Stomach (tissue), 9 donors: ENCODE measurements around the gene LITAF. TPM values are rescaled to one million over a fixed set of nuclear protein-coding genes. Genes with fewer than 3 reads are reported as not detected.
"Not testable (repeated sequence)": the region's sequence is repeated elsewhere in the genome, so short reads cannot be mapped to it uniquely, and the experiment has no call there.

Source experiments
- DNase-seq, 2 donors: peaks; one replicate each; pipeline versions ENCODE4 v3.0.0 to v3.0.0-alpha.2; 2013 to 2019
- H3K27ac ChIP-seq, 5 donors: fragments of 200-600 bp in 4 of 5; sonication (generic) in 4 of 5; one replicate each; pipeline ENCODE4 v1.5.1; 2013 to 2019; ENCODE audit warnings: mild to moderate bottlenecking in 1 of 5, moderate library complexity in 1 of 5
- H3K27me3 ChIP-seq, 3 donors: fragments of 200-600 bp; sonication (generic); one replicate each; pipeline ENCODE4 v1.5.1; 2017 to 2019; ENCODE audit warnings: mixed run types in 1 of 3
- H3K36me3 ChIP-seq, 4 donors: fragments of 200-600 bp; sonication (generic); 1 replicate in 3 of 4; 2 replicates in 1 of 4; pipeline ENCODE4 v1.5.1; 2016 to 2019
- H3K4me1 ChIP-seq, 4 donors: fragments of 200-600 bp; sonication (generic); one replicate each; pipeline ENCODE4 v1.5.1; 2016 to 2019
- H3K4me3 ChIP-seq, 4 donors: fragments of 200-600 bp; sonication (generic) in 3 of 4; one replicate each; pipeline ENCODE4 v1.5.1; 2016 to 2019; ENCODE audit warnings: mild to moderate bottlenecking in 1 of 4
- H3K9me3 ChIP-seq, 4 donors: fragments of 200-600 bp; sonication (generic); one replicate each; pipeline ENCODE4 v1.5.1; 2016 to 2019
- EP300 ChIP-seq: sonication (generic); formaldehyde crosslinking; IDR thresholded peaks from one replicate; pipeline ENCODE4 v1.6.1; 2017; ENCODE audit warnings: antibody characterized with exemption
- POLR2A ChIP-seq, 4 donors: fragments of 450-650 bp; IDR thresholded peaks; one replicate each; pipeline ENCODE4 v1.6.1; 2016; ENCODE audit warnings: antibody characterized with exemption in 4 of 4, control low read depth in 2 of 4, mild to moderate bottlenecking in 1 of 4, moderate library complexity in 1 of 4
- POLR2AphosphoS5 ChIP-seq, 3 donors: sonication (generic); formaldehyde crosslinking; IDR thresholded peaks; one replicate each; pipeline ENCODE4 v1.6.1; 2016; ENCODE audit warnings: antibody characterized with exemption in 3 of 3
- WGBS, 5 donors: extraction: QIAGEN DNeasy Blood & Tissue Kit in 3 of 5; methylation state at CpG; one replicate each; pipeline versions ENCODE4 v1.1.5 to v1.1.7; 2013 to 2018; 5-methylcytosine and 5-hydroxymethylcytosine counted together
- intact Hi-C: fragments of 100-400 bp; cut with DNase I; formaldehyde crosslinking; loops from one replicate; pipeline ENCODE4 v1.15.1; 2023; ENCODE audit warnings: low total_unique reads
- polyA plus RNA-seq, 3 donors: library from polyadenylated mRNA; stranded (reverse); fragments of 200-250 nt; gene quantifications; one replicate each; pipeline ENCODE4 v1.2.3, GENCODE V29; 2013
- total RNA-seq, 5 donors: library from RNA; depleted of rRNA; stranded (reverse); fragments of >200 nt; gene quantifications; one replicate each; pipeline versions ENCODE4 v1.1.0 to v1.2.3, GENCODE V29; 2014 to 2016
- TF ChIP-seq, protein P1 (sequence below), 7 experiments: fragments of 450-650 bp in 4 of 7; fragments of 200-600 bp in 3 of 7; sonication (generic) in 3 of 7; IDR thresholded peaks; one replicate each; pipeline ENCODE4 v1.5.1; 2016 to 2019; ENCODE audit warnings: antibody characterized with exemption in 7 of 7, control low read depth in 2 of 7, mild to moderate bottlenecking in 1 of 7
- donor health status: healthy with polysubstance abuse.
- donor health status: Bipolar disorder and iron deficiency.
- donor health status: healthy.

LITAF gene
- total and polyA plus RNA-seq, 8 donors = 9.8 to 211 (median 60.2) TPM

GRCh38 chr16:11609474-11610120 lies 22.9 kb upstream of the LITAF start:
- Histone ChIP-seq H3K4me1 (peaks cover 14 to 35% (median 23%) of the 10 kb centered on the region in 4 donors), H3K4me3 (no peak overlapping the region), H3K27ac (no peak overlapping the region), H3K27me3 (no peaks in the 10 kb centered on the region), H3K9me3 (no peaks in the 10 kb centered on the region), H3K36me3 (no peaks in the 10 kb centered on the region)
- intact Hi-C loops = no loop called here
- 68 to 77% (median 74%) methylated on average over 14 of the region's 14 CpGs for WGBS, 5 donors
- no peak for DNase-seq
- TF ChIP-seq EP300 (no peak), POLR2A (IDR thresholded peaks at IDR 0.05) (no peak), POLR2AphosphoS5 (IDR thresholded peaks at IDR 0.05) (no peak)
- TF ChIP-seq, protein P1, sequence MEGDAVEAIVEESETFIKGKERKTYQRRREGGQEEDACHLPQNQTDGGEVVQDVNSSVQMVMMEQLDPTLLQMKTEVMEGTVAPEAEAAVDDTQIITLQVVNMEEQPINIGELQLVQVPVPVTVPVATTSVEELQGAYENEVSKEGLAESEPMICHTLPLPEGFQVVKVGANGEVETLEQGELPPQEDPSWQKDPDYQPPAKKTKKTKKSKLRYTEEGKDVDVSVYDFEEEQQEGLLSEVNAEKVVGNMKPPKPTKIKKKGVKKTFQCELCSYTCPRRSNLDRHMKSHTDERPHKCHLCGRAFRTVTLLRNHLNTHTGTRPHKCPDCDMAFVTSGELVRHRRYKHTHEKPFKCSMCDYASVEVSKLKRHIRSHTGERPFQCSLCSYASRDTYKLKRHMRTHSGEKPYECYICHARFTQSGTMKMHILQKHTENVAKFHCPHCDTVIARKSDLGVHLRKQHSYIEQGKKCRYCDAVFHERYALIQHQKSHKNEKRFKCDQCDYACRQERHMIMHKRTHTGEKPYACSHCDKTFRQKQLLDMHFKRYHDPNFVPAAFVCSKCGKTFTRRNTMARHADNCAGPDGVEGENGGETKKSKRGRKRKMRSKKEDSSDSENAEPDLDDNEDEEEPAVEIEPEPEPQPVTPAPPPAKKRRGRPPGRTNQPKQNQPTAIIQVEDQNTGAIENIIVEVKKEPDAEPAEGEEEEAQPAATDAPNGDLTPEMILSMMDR (IDR thresholded peaks at IDR 0.05) = no peak

GRCh38 chr16:11605891-11606290 lies 19.2 kb upstream of the LITAF start:
- Histone ChIP-seq H3K9me3 (no peaks in the 10 kb centered on the region), H3K27me3 (no peaks in the 10 kb centered on the region), H3K27ac (peak overlapping the region in 2 of 5 donors; percentile 65 to 67), H3K36me3 (no peaks in the 10 kb centered on the region), H3K4me3 (no peak overlapping the region), H3K4me1 (peaks cover 0 to 23% (median 0%) of the 10 kb centered on the region in 4 donors)
- intact Hi-C loops = no loop called here
- WGBS, 5 donors = 86 to 98% (median 94%) methylated on average over 5 of the region's 5 CpGs
- no peak for DNase-seq
- TF ChIP-seq POLR2AphosphoS5 (IDR thresholded peaks at IDR 0.05) (no peak), POLR2A (IDR thresholded peaks at IDR 0.05) (no peak), EP300 (no peak)
- TF ChIP-seq, protein P1 (IDR thresholded peaks at IDR 0.05) = no peak

GRCh38 chr16:11605564-11605886 lies 18.8 kb upstream of the LITAF start:
- Histone ChIP-seq H3K9me3 (no peaks in the 10 kb centered on the region), H3K4me1 (peaks cover 0 to 23% (median 0%) of the 10 kb centered on the region in 4 donors), H3K4me3 (no peak overlapping the region), H3K27me3 (no peaks in the 10 kb centered on the region), H3K27ac (peak overlapping the region in 4 of 5 donors; percentile 33 to 79 (median 66)), H3K36me3 (no peaks in the 10 kb centered on the region)
- intact Hi-C loops = no loop called here
- 82 to 94% (median 88%) methylated on average over 8 of the region's 8 CpGs for WGBS, 5 donors
- TF ChIP-seq POLR2A (IDR thresholded peaks at IDR 0.05) = no peak
- TF ChIP-seq, protein P1 (IDR thresholded peaks at IDR 0.05) = no peak
- no peak for TF ChIP-seq POLR2AphosphoS5 (IDR thresholded peaks at IDR 0.05)
- TF ChIP-seq EP300 = no peak
- DNase-seq = no peak

GRCh38 chr16:11604783-11605563 lies 18.3 kb upstream of the LITAF start:
- no peaks in the 10 kb centered on the region for H3K9me3 ChIP-seq
- H3K4me1 ChIP-seq = peaks cover 0 to 23% (median 0%) of the 10 kb centered on the region in 4 donors
- TF ChIP-seq, protein P1 (IDR thresholded peaks at IDR 0.05) = no peak
- peak; percentile 25 to 73 (median 39) for TF ChIP-seq POLR2AphosphoS5 (IDR thresholded peaks at IDR 0.05)
- peak; percentile 44 for TF ChIP-seq EP300
- no peak for TF ChIP-seq POLR2A (IDR thresholded peaks at IDR 0.05)
- intact Hi-C loops = no loop called here
- WGBS, 5 donors = 56 to 70% (median 69%) methylated on average over 17 to 21 of the region's 21 CpGs
- peak in 1 of 2 donors; percentile 86 for DNase-seq
- no peaks in the 10 kb centered on the region for H3K36me3 ChIP-seq
- peak overlapping the region; percentile 16 to 79 (median 65) for H3K27ac ChIP-seq
- no peak overlapping the region for H3K4me3 ChIP-seq
- no peaks in the 10 kb centered on the region for H3K27me3 ChIP-seq

DNA sequence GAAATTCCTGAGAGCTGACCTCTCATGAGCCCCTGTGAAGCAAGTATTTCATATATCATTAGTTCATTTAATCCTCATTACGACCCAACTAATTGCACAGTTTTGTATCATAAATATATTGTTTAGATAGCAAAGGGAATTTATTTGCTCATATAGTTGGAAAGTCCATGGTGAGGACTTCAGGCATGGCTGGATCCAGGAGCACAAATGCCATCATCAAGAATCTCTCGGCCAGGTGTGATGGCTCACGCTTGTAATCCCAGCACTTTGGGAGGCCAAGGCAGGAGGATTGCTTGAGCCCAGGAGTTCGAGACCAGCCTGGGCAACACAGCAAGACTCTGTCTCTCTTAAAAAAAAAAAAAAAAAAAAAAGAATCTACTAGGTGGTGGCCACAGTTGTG lies 17.6 kb upstream of the LITAF start:
- 86 to 94% (median 94%) methylated on average over 4 of the region's 4 CpGs for WGBS, 5 donors
- intact Hi-C loops, H3K36me3 ChIP-seq, DNase-seq, H3K4me3 ChIP-seq, H3K9me3 ChIP-seq, H3K27me3 ChIP-seq: not testable (repeated sequence)
- Histone ChIP-seq H3K4me1 (peaks cover 0 to 25% (median 0%) of the 10 kb centered on the region in 4 donors), H3K27ac (peak overlapping the region in 4 of 5 donors; percentile 50 to 67 (median 58))
